IPS-18a (cell line): Measurements from ENCODE around the gene BEND2.
"Not testable (repeated sequence)": the region's sequence is repeated elsewhere in the genome, so short reads cannot be mapped to it uniquely, and the experiment has no call there.

Experiments used
- H3K27ac ChIP-seq: one replicate; pipeline ENCODE4 v1.5.1; 2013; ENCODE audit warnings: low read length
- H3K27me3 ChIP-seq: one replicate; pipeline ENCODE4 v1.6.1; 2013; ENCODE audit warnings: mild to moderate bottlenecking, low read length; ENCODE audit not compliant: control insufficient read depth, insufficient read depth
- H3K36me3 ChIP-seq: one replicate; pipeline ENCODE4 v1.6.1; 2013; ENCODE audit warnings: low read depth, low read length; ENCODE audit not compliant: control insufficient read depth
- H3K4me1 ChIP-seq: one replicate; pipeline ENCODE4 v1.6.1; 2013; ENCODE audit warnings: low read depth, low read length; ENCODE audit not compliant: control insufficient read depth
- H3K4me3 ChIP-seq: one replicate; pipeline ENCODE4 v1.5.1; 2013; ENCODE audit warnings: low read length
- H3K9ac ChIP-seq: one replicate; pipeline ENCODE4 v1.6.1; 2013; ENCODE audit warnings: mild to moderate bottlenecking, low read length, moderate library complexity
- H3K9me3 ChIP-seq: one replicate; pipeline ENCODE4 v1.6.1; 2013; ENCODE audit warnings: low read depth, low read length; ENCODE audit not compliant: control insufficient read depth

Gene BEND2

DNA sequence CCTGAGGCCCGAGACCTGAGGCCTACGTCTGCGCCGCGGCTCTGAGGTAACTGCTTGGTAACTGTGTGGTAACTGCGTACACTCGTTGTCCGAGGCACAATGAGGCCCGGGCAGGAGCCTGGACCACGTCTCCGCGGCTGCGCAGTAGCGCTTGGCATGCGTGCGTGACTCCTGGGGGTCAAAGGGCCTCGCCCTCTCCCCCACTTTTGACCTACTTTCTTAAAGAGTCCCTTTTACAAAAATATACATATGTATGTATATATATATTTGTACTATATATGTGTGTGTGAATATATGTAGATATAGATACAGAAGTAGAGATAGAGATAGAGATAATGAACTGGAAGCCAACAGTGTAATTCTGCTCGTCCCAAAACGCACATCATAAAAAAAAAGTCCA is at the start of gene BEND2:
BEND2 (minus strand) TSS at position 101 of the 400 bp plus-strand sequence. CDS start 136 bp downstream, outside the sequence.
- H3K9me3 ChIP-seq = no peaks in the 10 kb centered on the region
- H3K4me3 ChIP-seq = no peak within 1 kb of the TSS
- no peaks in the 10 kb centered on the region for H3K27me3 ChIP-seq
- no peak within 1 kb of the TSS for H3K9ac ChIP-seq
- H3K27ac ChIP-seq = no peak within 1 kb of the TSS
- no peaks in the 10 kb centered on the region for H3K36me3 ChIP-seq
- H3K4me1 ChIP-seq = no peaks in the 10 kb centered on the region

- Histone ChIP-seq H3K9ac (no peak overlapping the region), H3K4me1 (peaks cover 7% of the 10 kb centered on the region), H3K27ac (no peak overlapping the region), H3K36me3 (no peaks in the 10 kb centered on the region), H3K27me3 (no peaks in the 10 kb centered on the region), H3K9me3 (no peaks in the 10 kb centered on the region), H3K4me3 (no peak overlapping the region)
These were observed 34.4 kb upstream of the BEND2 start for GRCh38 chrX:18255059-18255458.

DNA sequence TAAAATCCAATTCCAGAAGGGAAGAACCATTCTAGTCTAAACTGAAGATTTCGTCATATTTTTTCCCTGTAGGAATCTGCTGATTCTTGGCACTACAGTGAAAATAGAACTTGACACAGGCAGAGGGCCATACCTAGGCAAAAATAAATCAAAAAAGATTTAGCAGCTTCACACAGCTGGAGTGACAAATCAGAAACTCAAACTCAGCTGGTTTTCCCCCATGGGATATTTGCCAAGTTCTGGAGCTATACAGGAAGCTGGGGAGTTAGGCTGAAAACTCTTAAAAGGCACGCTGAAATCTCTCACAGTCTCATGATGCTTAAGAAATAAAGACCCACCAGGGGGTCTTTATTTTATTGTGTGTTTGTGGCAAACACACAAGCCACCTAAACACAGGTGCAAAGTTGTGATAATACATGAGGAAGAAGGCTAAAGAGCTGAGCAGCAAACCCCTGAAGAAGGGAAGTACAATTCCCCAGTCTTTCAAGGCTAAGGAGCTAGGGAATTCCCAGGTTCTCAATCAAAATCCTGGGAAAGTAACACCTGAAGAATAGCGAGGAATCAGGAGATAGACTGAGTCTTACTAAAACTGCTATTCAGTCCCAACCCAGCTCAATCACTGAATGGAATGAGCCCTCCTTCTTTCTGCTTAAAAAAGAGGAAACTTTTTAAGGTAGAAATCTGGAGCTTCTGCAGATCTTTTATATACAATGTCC is 32.1 kb upstream of the BEND2 start:
- H3K4me3 ChIP-seq = no peak overlapping the region
- H3K27ac ChIP-seq = no peak overlapping the region
- H3K36me3 ChIP-seq = peaks cover 1% of the 10 kb centered on the region
- H3K9ac ChIP-seq = no peak overlapping the region
- peaks cover 8% of the 10 kb centered on the region for H3K9me3 ChIP-seq
- H3K27me3 ChIP-seq = no peaks in the 10 kb centered on the region
- peaks cover 7% of the 10 kb centered on the region for H3K4me1 ChIP-seq

- H3K4me1 ChIP-seq, H3K27ac ChIP-seq, H3K27me3 ChIP-seq, H3K9ac ChIP-seq, H3K9me3 ChIP-seq, H3K36me3 ChIP-seq, H3K4me3 ChIP-seq: not testable (repeated sequence)
These were observed 9.0 kb upstream of the BEND2 start for GRCh38 chrX:18229646-18230045.

GRCh38 chrX:18228069-18228468 is 7.4 kb upstream of the BEND2 start:
- Histone ChIP-seq H3K9me3 (no peaks in the 10 kb centered on the region), H3K4me1 (no peaks in the 10 kb centered on the region), H3K36me3 (no peaks in the 10 kb centered on the region), H3K4me3 (no peak overlapping the region), H3K27ac (no peak overlapping the region), H3K9ac (no peak overlapping the region), H3K27me3 (no peaks in the 10 kb centered on the region)

DNA sequence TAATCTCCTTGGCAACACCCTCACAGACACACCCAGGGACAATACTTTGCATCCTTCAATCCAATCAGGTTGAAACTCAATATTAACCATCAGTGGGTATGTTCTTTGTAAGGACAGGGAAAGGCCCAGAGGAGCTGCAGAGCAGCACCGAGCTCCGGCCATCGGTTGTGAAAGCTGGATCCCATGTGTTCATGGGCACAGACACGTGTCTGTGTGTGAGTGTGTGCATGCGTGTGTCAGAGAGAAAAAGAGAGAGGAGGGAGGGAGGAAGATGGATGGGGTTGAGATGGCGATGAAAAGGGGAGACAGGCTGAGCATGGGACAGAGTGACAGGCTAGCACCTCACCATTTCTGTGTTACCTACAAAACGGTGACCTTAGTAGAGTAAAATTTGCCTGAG is 6.8 kb upstream of the BEND2 start:
- Histone ChIP-seq H3K27ac (no peak overlapping the region), H3K4me1 (no peaks in the 10 kb centered on the region), H3K9me3 (no peaks in the 10 kb centered on the region), H3K4me3 (no peak overlapping the region), H3K27me3 (no peaks in the 10 kb centered on the region), H3K36me3 (no peaks in the 10 kb centered on the region), H3K9ac (no peak overlapping the region)

GRCh38 chrX:18210470-18210869 is 10.2 kb downstream of the BEND2 start:
- Histone ChIP-seq H3K4me1 (no peaks in the 10 kb centered on the region), H3K27me3 (no peaks in the 10 kb centered on the region), H3K4me3 (no peak overlapping the region), H3K27ac (no peak overlapping the region), H3K9ac (no peak overlapping the region), H3K9me3 (peaks cover 3% of the 10 kb centered on the region), H3K36me3 (no peaks in the 10 kb centered on the region)

DNA sequence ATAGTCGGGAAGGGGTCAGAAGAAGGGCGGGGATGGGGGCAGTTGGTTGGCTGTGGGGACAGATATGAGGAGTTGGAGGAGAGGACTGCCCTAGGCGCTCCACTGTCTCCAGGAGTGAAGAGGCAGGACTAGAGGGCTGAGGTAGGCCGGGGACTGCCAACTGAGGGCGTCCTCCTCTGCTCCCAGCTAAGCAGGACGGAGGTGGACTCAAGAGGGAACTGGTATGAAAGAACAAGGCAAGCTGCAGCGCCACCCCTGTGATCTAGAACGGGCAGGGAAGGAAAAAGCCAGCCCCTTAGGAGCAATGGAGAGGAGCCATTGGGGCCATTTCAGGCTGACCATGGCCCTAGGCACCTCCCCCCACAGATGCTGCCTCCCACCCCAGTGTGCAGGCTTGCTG is 14.0 kb downstream of the BEND2 start:
- Histone ChIP-seq H3K9ac (no peak overlapping the region), H3K4me3 (no peak overlapping the region), H3K27ac (no peak overlapping the region), H3K36me3 (no peaks in the 10 kb centered on the region), H3K27me3 (no peaks in the 10 kb centered on the region), H3K4me1 (no peaks in the 10 kb centered on the region), H3K9me3 (peaks cover 9% of the 10 kb centered on the region)

DNA sequence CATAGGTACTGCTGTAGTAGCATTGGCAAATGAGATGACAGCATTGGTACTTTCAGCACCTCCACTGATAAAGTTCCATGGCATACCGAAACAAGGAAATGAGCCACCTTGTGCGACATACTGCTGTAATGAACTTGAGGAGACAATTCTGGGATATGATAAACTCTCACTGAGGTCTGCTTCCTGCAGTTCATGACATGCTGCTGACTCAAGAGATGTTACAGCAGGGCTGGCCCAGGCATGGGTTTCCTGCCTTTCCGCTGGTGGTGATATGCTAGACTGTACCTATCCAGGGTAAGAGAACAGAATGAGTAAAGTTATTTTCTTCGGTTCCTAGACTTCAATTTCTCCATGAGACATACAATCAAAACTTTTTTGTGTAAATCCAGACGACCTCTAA is 17.1 kb downstream of the BEND2 start:
- no peak overlapping the region for H3K27ac ChIP-seq
- H3K9ac ChIP-seq = no peak overlapping the region
- H3K36me3 ChIP-seq = no peaks in the 10 kb centered on the region
- H3K27me3 ChIP-seq = no peaks in the 10 kb centered on the region
- H3K4me3 ChIP-seq = no peak overlapping the region
- peaks cover 5% of the 10 kb centered on the region for H3K9me3 ChIP-seq
- H3K4me1 ChIP-seq = no peaks in the 10 kb centered on the region

DNA sequence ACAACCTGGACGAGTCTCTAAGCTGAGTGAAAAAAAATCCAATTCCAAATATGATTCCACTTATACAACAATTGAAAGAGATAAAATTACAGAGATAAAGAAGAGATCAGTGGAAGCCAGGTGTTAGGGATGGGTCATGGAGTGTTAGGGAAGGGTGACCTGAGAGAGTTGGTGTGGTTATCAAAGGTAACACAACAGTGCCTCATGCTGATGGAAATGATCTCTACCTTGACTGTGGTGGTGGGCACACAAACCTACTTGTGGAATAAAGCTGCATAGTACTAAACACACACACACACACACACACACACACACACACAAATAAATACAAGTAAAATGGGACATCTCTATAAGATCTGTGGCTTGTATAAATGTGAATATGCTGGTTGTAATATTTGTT is 26.0 kb downstream of the BEND2 start:
- Histone ChIP-seq H3K4me3 (no peak overlapping the region), H3K36me3 (no peaks in the 10 kb centered on the region), H3K27ac (no peak overlapping the region), H3K4me1 (no peaks in the 10 kb centered on the region), H3K27me3 (no peaks in the 10 kb centered on the region), H3K9ac (no peak overlapping the region), H3K9me3 (peaks cover 18% of the 10 kb centered on the region)

- no peaks in the 10 kb centered on the region for H3K4me1 ChIP-seq
- no peak overlapping the region for H3K4me3 ChIP-seq
- no peak overlapping the region for H3K27ac ChIP-seq
- H3K9ac ChIP-seq = no peak overlapping the region
- H3K9me3 ChIP-seq = peaks cover 7% of the 10 kb centered on the region
- no peaks in the 10 kb centered on the region for H3K36me3 ChIP-seq
- no peaks in the 10 kb centered on the region for H3K27me3 ChIP-seq
These were observed 41.2 kb downstream of the BEND2 start for GRCh38 chrX:18179446-18179845.

DNA sequence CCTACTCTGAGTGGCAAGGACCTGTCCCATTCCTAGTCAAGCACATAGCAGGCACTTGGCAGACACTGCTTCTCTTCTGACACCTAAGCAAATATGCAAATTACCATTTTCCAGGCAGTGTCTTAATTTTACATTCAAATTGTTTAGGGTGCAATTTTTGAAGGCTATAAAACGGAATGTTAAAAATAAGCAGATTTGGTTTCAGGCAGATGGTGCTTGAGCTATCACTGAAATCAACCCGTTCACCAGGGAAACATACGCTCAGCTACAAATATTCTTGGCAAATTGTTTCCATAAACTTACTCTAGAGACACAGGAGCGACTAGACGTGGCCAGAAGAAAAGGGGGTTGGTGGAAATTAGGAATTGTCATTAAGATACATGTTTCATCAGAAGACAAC is 45.7 kb downstream of the BEND2 start:
- Histone ChIP-seq H3K9ac (no peak overlapping the region), H3K27ac (no peak overlapping the region), H3K4me1 (no peaks in the 10 kb centered on the region), H3K36me3 (no peaks in the 10 kb centered on the region), H3K27me3 (no peaks in the 10 kb centered on the region), H3K9me3 (peaks cover 8% of the 10 kb centered on the region), H3K4me3 (no peak overlapping the region)
